HepG2 (cell line): ENCODE measurements around the gene RTKN2. TPM values are rescaled to one million over a fixed set of nuclear protein-coding genes. Genes with fewer than 3 reads are reported as not detected.

Source experiments
- CREB1 ChIP-seq, 2 experiments: fragments of 450-650 bp in 1 of 2; IDR thresholded peaks; 2 replicates each; pipeline ENCODE4 v1.6.1; 2016 to 2017; ENCODE audit warnings: control low read depth in 1 of 2, mild to moderate bottlenecking in 1 of 2, missing compliant biosample characterization in 1 of 2, missing genetic modification characterization in 1 of 2
- GATAD1 ChIP-seq: IDR thresholded peaks from 2 replicates; pipeline ENCODE4 v1.6.1; 2016; ENCODE audit warnings: missing genetic modification reagents, missing compliant biosample characterization
- HMG20A ChIP-seq: IDR thresholded peaks from 2 replicates; pipeline ENCODE4 v1.6.1; 2016; ENCODE audit warnings: borderline replicate concordance
- KMT2A ChIP-seq: sonication (generic); formaldehyde crosslinking; IDR thresholded peaks from 2 replicates; pipeline ENCODE4 v1.4.0; 2020; ENCODE audit warnings: missing genetic modification reagents
- PAX8 ChIP-seq: sonication (generic); formaldehyde crosslinking; IDR thresholded peaks from 2 replicates; pipeline ENCODE4 v1.8.0; 2022; ENCODE audit warnings: mild to moderate bottlenecking, missing genetic modification reagents, borderline replicate concordance
- PPARG ChIP-seq: conservative IDR thresholded peaks from 2 replicates; pipeline ENCODE4 v1.6.1; 2016; ENCODE audit warnings: missing biosample characterization, missing genetic modification reagents
- SOX5 ChIP-seq: IDR thresholded peaks from 2 replicates; pipeline ENCODE4 v1.6.1; 2016; ENCODE audit warnings: borderline replicate concordance
- TEAD3 ChIP-seq: optimal IDR thresholded peaks from 2 replicates; pipeline ENCODE3; 2016; ENCODE audit warnings: borderline replicate concordance
- ZNF768 ChIP-seq: sonication (generic); formaldehyde crosslinking; IDR thresholded peaks from 2 replicates; pipeline ENCODE4 v1.4.0; 2020; ENCODE audit warnings: missing genetic modification reagents
- polyA plus RNA-seq, 8 experiments: library from polyadenylated mRNA; depleted of rRNA in 3 of 8; stranded (reverse) in 7 of 8; unstranded in 1 of 8; fragments of >200 nt; fragmentation: Illumina TruSeq in 4 of 8; extraction: Trizol in 4 of 8; gene quantifications; 2 replicates each; pipeline versions ENCODE4 v1.2.1 to v1.2.3, GENCODE V29; 2011 to 2016; ENCODE audit warnings: low read depth in 4 of 8, missing spikeins in 1 of 8, mixed read lengths in 1 of 8; ENCODE audit not compliant: insufficient read depth in 1 of 8
- total RNA-seq, 5 experiments: library from RNA; depleted of rRNA; stranded (reverse); fragments of >200 nt; fragmentation: Illumina TruSeq; extraction: Trizol; gene quantifications; 2 replicates each; pipeline ENCODE4 v1.2.3, GENCODE V29; 2016; ENCODE audit warnings: low read depth in 1 of 5
- TF ChIP-seq, protein P1 (sequence below): sonication (generic); formaldehyde crosslinking; IDR thresholded peaks from 2 replicates; pipeline ENCODE4 v1.5.0; 2020; ENCODE audit warnings: mild to moderate bottlenecking, missing genetic modification reagents
- TF ChIP-seq, protein P2 (sequence below): sonication (generic); formaldehyde crosslinking; IDR thresholded peaks from 2 replicates; pipeline ENCODE4 v1.4.0; 2020; ENCODE audit warnings: missing genetic modification reagents, borderline replicate concordance
- TF ChIP-seq, protein P3 (sequence below): IDR thresholded peaks from 2 replicates; pipeline ENCODE4 v1.4.0; 2020; ENCODE audit warnings: mild to moderate bottlenecking, missing genetic modification reagents
- TF ChIP-seq, protein P4 (sequence below): sonication (generic); formaldehyde crosslinking; IDR thresholded peaks from 2 replicates; pipeline ENCODE4 v1.4.0; 2020; ENCODE audit warnings: missing genetic modification reagents
- TF ChIP-seq, protein P5 (sequence below): IDR thresholded peaks from 2 replicates; pipeline ENCODE4 v1.6.1; 2018; ENCODE audit warnings: missing genetic modification reagents

The RTKN2 gene
- total and polyA plus RNA-seq, 2 of the 13 experiments (the other 11 are each of a cell fraction or from before 2014, with no cell fraction given): 2.2 to 7.0 TPM

DNA sequence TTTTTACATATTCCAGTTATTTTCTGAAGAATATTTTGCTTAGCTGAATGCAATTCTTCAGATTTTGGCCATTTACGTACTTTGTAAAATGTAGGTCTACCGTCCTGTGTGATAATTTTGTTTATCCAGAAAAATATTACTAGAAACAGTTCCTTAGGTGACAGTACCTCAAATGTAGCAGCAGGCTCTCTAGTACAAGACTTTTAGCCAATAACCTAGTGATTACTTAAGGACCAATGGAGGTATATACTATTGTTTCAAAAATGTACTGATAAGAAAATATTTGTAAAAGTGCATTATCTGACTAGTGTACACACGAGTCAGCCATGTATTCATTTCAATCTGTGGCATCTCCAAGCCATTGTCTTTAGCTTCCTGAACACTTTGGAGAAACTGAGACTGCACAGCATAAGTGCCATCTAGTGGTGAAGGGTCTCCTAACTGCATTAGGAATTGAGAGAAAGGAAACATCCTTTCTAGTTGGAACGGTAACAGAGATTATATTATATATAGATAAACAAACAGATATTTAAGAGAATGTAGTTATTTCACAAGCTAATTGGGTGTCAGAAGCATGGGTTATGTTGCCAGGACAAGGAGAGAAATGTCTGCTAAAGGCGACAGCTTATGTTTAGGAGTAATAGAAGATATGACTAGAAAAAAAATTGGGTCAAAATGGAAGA, 23.7 kb downstream of the RTKN2 start (continued):
- TF ChIP-seq, protein P1, sequence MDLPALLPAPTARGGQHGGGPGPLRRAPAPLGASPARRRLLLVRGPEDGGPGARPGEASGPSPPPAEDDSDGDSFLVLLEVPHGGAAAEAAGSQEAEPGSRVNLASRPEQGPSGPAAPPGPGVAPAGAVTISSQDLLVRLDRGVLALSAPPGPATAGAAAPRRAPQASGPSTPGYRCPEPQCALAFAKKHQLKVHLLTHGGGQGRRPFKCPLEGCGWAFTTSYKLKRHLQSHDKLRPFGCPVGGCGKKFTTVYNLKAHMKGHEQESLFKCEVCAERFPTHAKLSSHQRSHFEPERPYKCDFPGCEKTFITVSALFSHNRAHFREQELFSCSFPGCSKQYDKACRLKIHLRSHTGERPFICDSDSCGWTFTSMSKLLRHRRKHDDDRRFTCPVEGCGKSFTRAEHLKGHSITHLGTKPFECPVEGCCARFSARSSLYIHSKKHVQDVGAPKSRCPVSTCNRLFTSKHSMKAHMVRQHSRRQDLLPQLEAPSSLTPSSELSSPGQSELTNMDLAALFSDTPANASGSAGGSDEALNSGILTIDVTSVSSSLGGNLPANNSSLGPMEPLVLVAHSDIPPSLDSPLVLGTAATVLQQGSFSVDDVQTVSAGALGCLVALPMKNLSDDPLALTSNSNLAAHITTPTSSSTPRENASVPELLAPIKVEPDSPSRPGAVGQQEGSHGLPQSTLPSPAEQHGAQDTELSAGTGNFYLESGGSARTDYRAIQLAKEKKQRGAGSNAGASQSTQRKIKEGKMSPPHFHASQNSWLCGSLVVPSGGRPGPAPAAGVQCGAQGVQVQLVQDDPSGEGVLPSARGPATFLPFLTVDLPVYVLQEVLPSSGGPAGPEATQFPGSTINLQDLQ (CRISPR knock-in tag): no peak
- peak; percentile 57; the same call in 1 of the 2 replicates for TF ChIP-seq PPARG (CRISPR knock-in tag)
- no peak for TF ChIP-seq KMT2A (CRISPR knock-in tag)
- peak; percentile 77; the same call in 1 of the 2 replicates for TF ChIP-seq SOX5 (CRISPR knock-in tag)
- no peak for TF ChIP-seq GATAD1 (CRISPR knock-in tag)
- TF ChIP-seq, protein P2, sequence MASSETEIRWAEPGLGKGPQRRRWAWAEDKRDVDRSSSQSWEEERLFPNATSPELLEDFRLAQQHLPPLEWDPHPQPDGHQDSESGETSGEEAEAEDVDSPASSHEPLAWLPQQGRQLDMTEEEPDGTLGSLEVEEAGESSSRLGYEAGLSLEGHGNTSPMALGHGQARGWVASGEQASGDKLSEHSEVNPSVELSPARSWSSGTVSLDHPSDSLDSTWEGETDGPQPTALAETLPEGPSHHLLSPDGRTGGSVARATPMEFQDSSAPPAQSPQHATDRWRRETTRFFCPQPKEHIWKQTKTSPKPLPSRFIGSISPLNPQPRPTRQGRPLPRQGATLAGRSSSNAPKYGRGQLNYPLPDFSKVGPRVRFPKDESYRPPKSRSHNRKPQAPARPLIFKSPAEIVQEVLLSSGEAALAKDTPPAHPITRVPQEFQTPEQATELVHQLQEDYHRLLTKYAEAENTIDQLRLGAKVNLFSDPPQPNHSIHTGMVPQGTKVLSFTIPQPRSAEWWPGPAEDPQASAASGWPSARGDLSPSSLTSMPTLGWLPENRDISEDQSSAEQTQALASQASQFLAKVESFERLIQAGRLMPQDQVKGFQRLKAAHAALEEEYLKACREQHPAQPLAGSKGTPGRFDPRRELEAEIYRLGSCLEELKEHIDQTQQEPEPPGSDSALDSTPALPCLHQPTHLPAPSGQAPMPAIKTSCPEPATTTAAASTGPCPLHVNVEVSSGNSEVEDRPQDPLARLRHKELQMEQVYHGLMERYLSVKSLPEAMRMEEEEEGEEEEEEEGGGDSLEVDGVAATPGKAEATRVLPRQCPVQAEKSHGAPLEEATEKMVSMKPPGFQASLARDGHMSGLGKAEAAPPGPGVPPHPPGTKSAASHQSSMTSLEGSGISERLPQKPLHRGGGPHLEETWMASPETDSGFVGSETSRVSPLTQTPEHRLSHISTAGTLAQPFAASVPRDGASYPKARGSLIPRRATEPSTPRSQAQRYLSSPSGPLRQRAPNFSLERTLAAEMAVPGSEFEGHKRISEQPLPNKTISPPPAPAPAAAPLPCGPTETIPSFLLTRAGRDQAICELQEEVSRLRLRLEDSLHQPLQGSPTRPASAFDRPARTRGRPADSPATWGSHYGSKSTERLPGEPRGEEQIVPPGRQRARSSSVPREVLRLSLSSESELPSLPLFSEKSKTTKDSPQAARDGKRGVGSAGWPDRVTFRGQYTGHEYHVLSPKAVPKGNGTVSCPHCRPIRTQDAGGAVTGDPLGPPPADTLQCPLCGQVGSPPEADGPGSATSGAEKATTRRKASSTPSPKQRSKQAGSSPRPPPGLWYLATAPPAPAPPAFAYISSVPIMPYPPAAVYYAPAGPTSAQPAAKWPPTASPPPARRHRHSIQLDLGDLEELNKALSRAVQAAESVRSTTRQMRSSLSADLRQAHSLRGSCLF (CRISPR knock-in tag): no peak
- TF ChIP-seq CREB1 (IDR thresholded peaks at IDR 0.05): no peak
- TF ChIP-seq CREB1 (CRISPR knock-in tag; IDR thresholded peaks at IDR 0.05): 0 out of 2 replicates have a peak, but pooled peaks have one; percentile 13
- TF ChIP-seq, protein P3, sequence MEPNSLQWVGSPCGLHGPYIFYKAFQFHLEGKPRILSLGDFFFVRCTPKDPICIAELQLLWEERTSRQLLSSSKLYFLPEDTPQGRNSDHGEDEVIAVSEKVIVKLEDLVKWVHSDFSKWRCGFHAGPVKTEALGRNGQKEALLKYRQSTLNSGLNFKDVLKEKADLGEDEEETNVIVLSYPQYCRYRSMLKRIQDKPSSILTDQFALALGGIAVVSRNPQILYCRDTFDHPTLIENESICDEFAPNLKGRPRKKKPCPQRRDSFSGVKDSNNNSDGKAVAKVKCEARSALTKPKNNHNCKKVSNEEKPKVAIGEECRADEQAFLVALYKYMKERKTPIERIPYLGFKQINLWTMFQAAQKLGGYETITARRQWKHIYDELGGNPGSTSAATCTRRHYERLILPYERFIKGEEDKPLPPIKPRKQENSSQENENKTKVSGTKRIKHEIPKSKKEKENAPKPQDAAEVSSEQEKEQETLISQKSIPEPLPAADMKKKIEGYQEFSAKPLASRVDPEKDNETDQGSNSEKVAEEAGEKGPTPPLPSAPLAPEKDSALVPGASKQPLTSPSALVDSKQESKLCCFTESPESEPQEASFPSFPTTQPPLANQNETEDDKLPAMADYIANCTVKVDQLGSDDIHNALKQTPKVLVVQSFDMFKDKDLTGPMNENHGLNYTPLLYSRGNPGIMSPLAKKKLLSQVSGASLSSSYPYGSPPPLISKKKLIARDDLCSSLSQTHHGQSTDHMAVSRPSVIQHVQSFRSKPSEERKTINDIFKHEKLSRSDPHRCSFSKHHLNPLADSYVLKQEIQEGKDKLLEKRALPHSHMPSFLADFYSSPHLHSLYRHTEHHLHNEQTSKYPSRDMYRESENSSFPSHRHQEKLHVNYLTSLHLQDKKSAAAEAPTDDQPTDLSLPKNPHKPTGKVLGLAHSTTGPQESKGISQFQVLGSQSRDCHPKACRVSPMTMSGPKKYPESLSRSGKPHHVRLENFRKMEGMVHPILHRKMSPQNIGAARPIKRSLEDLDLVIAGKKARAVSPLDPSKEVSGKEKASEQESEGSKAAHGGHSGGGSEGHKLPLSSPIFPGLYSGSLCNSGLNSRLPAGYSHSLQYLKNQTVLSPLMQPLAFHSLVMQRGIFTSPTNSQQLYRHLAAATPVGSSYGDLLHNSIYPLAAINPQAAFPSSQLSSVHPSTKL: peak; percentile 57; the same call in 1 of the 2 replicates
- peak; percentile 31; the same call in 1 of the 2 replicates for TF ChIP-seq HMG20A (CRISPR knock-in tag)
- peak; percentile 10 for TF ChIP-seq TEAD3
- TF ChIP-seq, protein P4, sequence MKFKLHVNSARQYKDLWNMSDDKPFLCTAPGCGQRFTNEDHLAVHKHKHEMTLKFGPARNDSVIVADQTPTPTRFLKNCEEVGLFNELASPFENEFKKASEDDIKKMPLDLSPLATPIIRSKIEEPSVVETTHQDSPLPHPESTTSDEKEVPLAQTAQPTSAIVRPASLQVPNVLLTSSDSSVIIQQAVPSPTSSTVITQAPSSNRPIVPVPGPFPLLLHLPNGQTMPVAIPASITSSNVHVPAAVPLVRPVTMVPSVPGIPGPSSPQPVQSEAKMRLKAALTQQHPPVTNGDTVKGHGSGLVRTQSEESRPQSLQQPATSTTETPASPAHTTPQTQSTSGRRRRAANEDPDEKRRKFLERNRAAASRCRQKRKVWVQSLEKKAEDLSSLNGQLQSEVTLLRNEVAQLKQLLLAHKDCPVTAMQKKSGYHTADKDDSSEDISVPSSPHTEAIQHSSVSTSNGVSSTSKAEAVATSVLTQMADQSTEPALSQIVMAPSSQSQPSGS (CRISPR knock-in tag): no peak
- TF ChIP-seq, protein P5, sequence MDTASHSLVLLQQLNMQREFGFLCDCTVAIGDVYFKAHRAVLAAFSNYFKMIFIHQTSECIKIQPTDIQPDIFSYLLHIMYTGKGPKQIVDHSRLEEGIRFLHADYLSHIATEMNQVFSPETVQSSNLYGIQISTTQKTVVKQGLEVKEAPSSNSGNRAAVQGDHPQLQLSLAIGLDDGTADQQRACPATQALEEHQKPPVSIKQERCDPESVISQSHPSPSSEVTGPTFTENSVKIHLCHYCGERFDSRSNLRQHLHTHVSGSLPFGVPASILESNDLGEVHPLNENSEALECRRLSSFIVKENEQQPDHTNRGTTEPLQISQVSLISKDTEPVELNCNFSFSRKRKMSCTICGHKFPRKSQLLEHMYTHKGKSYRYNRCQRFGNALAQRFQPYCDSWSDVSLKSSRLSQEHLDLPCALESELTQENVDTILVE (CRISPR knock-in tag): 0 out of 2 replicates have a peak, but pooled peaks have one; percentile 26
- no peak for TF ChIP-seq ZNF768 (CRISPR knock-in tag)
- TF ChIP-seq PAX8: no peak
